CD4-positive, CD25-positive, alpha-beta regulatory T cell (primary cell): ENCODE results near the gene ESYT3. TPM values are rescaled to one million over a fixed set of nuclear protein-coding genes. Genes with fewer than 3 reads are reported as not detected.

ENCODE experiments used
- ATAC-seq, 2 donors: fragments of 150-1000 bp; cut with Tn5 transposase; one replicate each; pipeline ENCODE4 v1.10.0; 2021; ENCODE audit warnings: low read depth in 2 of 2, moderate number of reproducible peaks in 2 of 2, moderate library complexity in 1 of 2
- DNase-seq, 3 donors: peaks; one replicate each; pipeline versions ENCODE4 v3.0.0 to v3.0.0-alpha.2; 2012 to 2022; ENCODE audit warnings: mixed read lengths in 1 of 3
- H3K27ac ChIP-seq: one replicate; pipeline ENCODE4 v1.7.0; 2013; ENCODE audit warnings: mild to moderate bottlenecking, low read length; ENCODE audit not compliant: insufficient read depth, poor library complexity, severe bottlenecking
- H3K27me3 ChIP-seq: one replicate; pipeline ENCODE4 v1.7.0; 2013; ENCODE audit warnings: low read length; ENCODE audit not compliant: control insufficient read depth, insufficient read depth
- H3K36me3 ChIP-seq: one replicate; pipeline ENCODE4 v1.7.0; 2013; ENCODE audit warnings: mild to moderate bottlenecking, low read length, moderate library complexity; ENCODE audit not compliant: control insufficient read depth, insufficient read depth
- H3K4me1 ChIP-seq: 2 replicates; pipeline ENCODE4 v1.7.0; 2013; ENCODE audit warnings: mild to moderate bottlenecking, low read length; ENCODE audit not compliant: insufficient read depth, control insufficient read depth, poor library complexity, severe bottlenecking
- H3K4me3 ChIP-seq: one replicate; pipeline ENCODE4 v1.7.0; 2013; ENCODE audit warnings: low read depth, mild to moderate bottlenecking, low read length, moderate library complexity
- H3K9me3 ChIP-seq, 2 experiments: 1 replicate in 1 of 2; 2 replicates in 1 of 2; pipeline ENCODE4 v1.7.0; 2013; ENCODE audit warnings: low read length in 2 of 2, mild to moderate bottlenecking in 1 of 2, moderate library complexity in 1 of 2; ENCODE audit not compliant: control insufficient read depth in 2 of 2
- H3K27ac Mint-ChIP-seq, 3 donors: one replicate each; pipeline ENCODE4 v1.8.0; 2020 to 2022; ENCODE audit warnings: mild to moderate bottlenecking in 3 of 3, mixed read lengths in 3 of 3, moderate library complexity in 2 of 3
- H3K27me3 Mint-ChIP-seq: one replicate; pipeline ENCODE4 v1.8.0; 2022; ENCODE audit warnings: mild to moderate bottlenecking, mixed read lengths
- H3K36me3 Mint-ChIP-seq: one replicate; pipeline ENCODE4 v1.8.0; 2020; ENCODE audit warnings: mixed read lengths
- H3K4me1 Mint-ChIP-seq, 4 donors: one replicate each; pipeline ENCODE4 v1.8.0; 2020 to 2022; ENCODE audit warnings: mixed read lengths in 4 of 4, mild to moderate bottlenecking in 1 of 4
- H3K4me3 Mint-ChIP-seq, 4 donors: one replicate each; pipeline ENCODE4 v1.8.0; 2020 to 2022; ENCODE audit warnings: mild to moderate bottlenecking in 4 of 4, mixed read lengths in 4 of 4, moderate library complexity in 3 of 4
- H3K9me3 Mint-ChIP-seq, 7 donors: one replicate each; pipeline ENCODE4 v1.8.0; 2020 to 2022; ENCODE audit warnings: mixed read lengths in 7 of 7, mild to moderate bottlenecking in 3 of 7, moderate library complexity in 2 of 7
- polyA plus RNA-seq, 4 donors: library from polyadenylated mRNA; unstranded; fragments of 300-500 nt; fragmentation: Illumina TruSeq; gene quantifications; one replicate each; pipeline ENCODE4 v1.2.3, GENCODE V29; 2021
- total RNA-seq: library from RNA; stranded (reverse); gene quantifications from one replicate; pipeline ENCODE4 v1.2.3, GENCODE V29; 2022

The ESYT3 gene
- total RNA-seq (not detected), polyA plus RNA-seq (under 1 TPM in 1 of 4 donors, not detected in 3; 0.17 TPM)

- ATAC-seq (peak; percentile 66), DNase-seq (peak in 2 of 3 donors; percentile 11 to 78)
- Mint-ChIP-seq H3K27me3 (peaks cover 60% of the 10 kb centered on the region), H3K4me1 (peaks cover 0 to 18% (median 10%) of the 10 kb centered on the region in 4 donors), H3K36me3 (no peaks in the 10 kb centered on the region), H3K4me3 (peak within 1 kb of the TSS; percentile 50 to 77 (median 60)), H3K9me3 (peaks cover 0 to 2% (median 0%) of the 10 kb centered on the region in 7 donors), H3K27ac (no peak within 1 kb of the TSS)
- Histone ChIP-seq H3K4me3 (no peak within 1 kb of the TSS), H3K27me3 (peaks cover 10% of the 10 kb centered on the region), H3K4me1 (peaks cover 9% of the 10 kb centered on the region), H3K27ac (no peak within 1 kb of the TSS), H3K36me3 (no peaks in the 10 kb centered on the region), H3K9me3 (no peaks in the 10 kb centered on the region)
Observed at GRCh38 chr3:138434276-138434874, at the start of gene ESYT3. TSS of gene ESYT3 (plus strand) at chr3:138434616. CDS start at chr3:138434799, 183 bp downstream.

- no peak for ATAC-seq
- Mint-ChIP-seq H3K4me1 (no peaks in the 10 kb centered on the region), H3K9me3 (peaks cover 0 to 1% (median 0%) of the 10 kb centered on the region in 7 donors)
Observed at GRCh38 chr3:138384976-138385375, 49.4 kb upstream of the ESYT3 start.

GRCh38 chr3:138389144-138389601, 45.2 kb upstream of the ESYT3 start:
- ATAC-seq (no peak), DNase-seq (no peak)
- peaks cover 17% of the 10 kb centered on the region for H3K27me3 Mint-ChIP-seq
- Histone ChIP-seq H3K27me3 (no peaks in the 10 kb centered on the region), H3K27ac (no peak overlapping the region), H3K36me3 (no peaks in the 10 kb centered on the region), H3K4me3 (no peak overlapping the region), H3K4me1 (no peaks in the 10 kb centered on the region), H3K9me3 (no peaks in the 10 kb centered on the region)
- H3K4me3 Mint-ChIP-seq = no peak overlapping the region
- peaks cover 0 to 2% (median 0%) of the 10 kb centered on the region in 7 donors for H3K9me3 Mint-ChIP-seq
- no peak overlapping the region for H3K27ac Mint-ChIP-seq
- H3K36me3 Mint-ChIP-seq = no peaks in the 10 kb centered on the region
- no peaks in the 10 kb centered on the region for H3K4me1 Mint-ChIP-seq

More at GRCh38 chr3:138384976-138385375, 49.4 kb upstream of the ESYT3 start:
- H3K4me3 Mint-ChIP-seq = no peak overlapping the region
- DNase-seq = no peak
- H3K36me3 Mint-ChIP-seq = no peaks in the 10 kb centered on the region
- Histone ChIP-seq H3K36me3 (no peaks in the 10 kb centered on the region), H3K27me3 (no peaks in the 10 kb centered on the region), H3K9me3 (no peaks in the 10 kb centered on the region), H3K4me3 (no peak overlapping the region), H3K4me1 (no peaks in the 10 kb centered on the region), H3K27ac (no peak overlapping the region)
- peaks cover 14% of the 10 kb centered on the region for H3K27me3 Mint-ChIP-seq
- H3K27ac Mint-ChIP-seq = no peak overlapping the region

GRCh38 chr3:138389841-138390581, 44.4 kb upstream of the ESYT3 start:
- no peak overlapping the region for H3K4me3 Mint-ChIP-seq
- ATAC-seq = no peak
- H3K27me3 Mint-ChIP-seq = peaks cover 12% of the 10 kb centered on the region
- H3K36me3 Mint-ChIP-seq = no peaks in the 10 kb centered on the region
- Histone ChIP-seq H3K9me3 (no peaks in the 10 kb centered on the region), H3K4me3 (no peak overlapping the region), H3K4me1 (no peaks in the 10 kb centered on the region), H3K36me3 (no peaks in the 10 kb centered on the region), H3K27ac (no peak overlapping the region), H3K27me3 (no peaks in the 10 kb centered on the region)
- no peaks in the 10 kb centered on the region for H3K4me1 Mint-ChIP-seq
- H3K27ac Mint-ChIP-seq = peak overlapping the region in 1 of 3 donors; percentile 15
- H3K9me3 Mint-ChIP-seq = peaks cover 0 to 1% (median 0%) of the 10 kb centered on the region in 7 donors
- no peak for DNase-seq

GRCh38 chr3:138390582-138390932, 43.9 kb upstream of the ESYT3 start:
- no peaks in the 10 kb centered on the region for H3K27me3 ChIP-seq
- H3K27ac Mint-ChIP-seq = no peak overlapping the region

GRCh38 chr3:138394156-138394555, 40.3 kb upstream of the ESYT3 start:
- H3K4me3 ChIP-seq = no peak overlapping the region
- no peaks in the 10 kb centered on the region for H3K9me3 ChIP-seq
- H3K27me3 Mint-ChIP-seq = peaks cover 12% of the 10 kb centered on the region
- H3K36me3 Mint-ChIP-seq = no peaks in the 10 kb centered on the region
- H3K4me1 ChIP-seq = no peaks in the 10 kb centered on the region
- H3K4me1 Mint-ChIP-seq = no peaks in the 10 kb centered on the region
- no peak overlapping the region for H3K27ac ChIP-seq
- H3K27me3 ChIP-seq = no peaks in the 10 kb centered on the region
- ATAC-seq (no peak), DNase-seq (no peak)
- H3K9me3 Mint-ChIP-seq = peaks cover 0 to 1% (median 0%) of the 10 kb centered on the region in 7 donors
- no peaks in the 10 kb centered on the region for H3K36me3 ChIP-seq
- no peak overlapping the region for H3K27ac Mint-ChIP-seq
- no peak overlapping the region for H3K4me3 Mint-ChIP-seq

More at GRCh38 chr3:138390582-138390932, 43.9 kb upstream of the ESYT3 start:
- Histone ChIP-seq H3K4me3 (no peak overlapping the region), H3K27ac (no peak overlapping the region), H3K4me1 (no peaks in the 10 kb centered on the region), H3K36me3 (no peaks in the 10 kb centered on the region), H3K9me3 (no peaks in the 10 kb centered on the region)
- DNase-seq (no peak), ATAC-seq (no peak)
- Mint-ChIP-seq H3K36me3 (no peaks in the 10 kb centered on the region), H3K4me3 (no peak overlapping the region), H3K4me1 (no peaks in the 10 kb centered on the region), H3K9me3 (peaks cover 0 to 1% (median 0%) of the 10 kb centered on the region in 7 donors), H3K27me3 (peaks cover 12% of the 10 kb centered on the region)

- no peaks in the 10 kb centered on the region for H3K36me3 Mint-ChIP-seq
- ATAC-seq = no peak
- no peaks in the 10 kb centered on the region for H3K4me1 ChIP-seq
Observed at GRCh38 chr3:138394686-138395085, 39.7 kb upstream of the ESYT3 start.

More at GRCh38 chr3:138394686-138395085, 39.7 kb upstream of the ESYT3 start:
- no peak overlapping the region for H3K4me3 Mint-ChIP-seq
- no peak overlapping the region for H3K4me3 ChIP-seq
- H3K9me3 Mint-ChIP-seq = peaks cover 0 to 1% (median 0%) of the 10 kb centered on the region in 7 donors
- H3K36me3 ChIP-seq = no peaks in the 10 kb centered on the region
- no peaks in the 10 kb centered on the region for H3K9me3 ChIP-seq
- no peak for DNase-seq
- peaks cover 9% of the 10 kb centered on the region for H3K27me3 Mint-ChIP-seq
- H3K27ac Mint-ChIP-seq = no peak overlapping the region
- no peaks in the 10 kb centered on the region for H3K27me3 ChIP-seq
- H3K4me1 Mint-ChIP-seq = no peaks in the 10 kb centered on the region
- no peak overlapping the region for H3K27ac ChIP-seq
